Loucy (cell line): ENCODE data around the gene HUWE1.

Source experiments
- H2AFZ ChIP-seq: fragments of 200-600 bp; sonication (generic); 2 replicates; pipeline ENCODE4 v1.6.0; 2016; ENCODE audit warnings: antibody characterized with exemption, mild to moderate bottlenecking, low read length, moderate library complexity
- H3F3A ChIP-seq: fragments of 200-600 bp; 2 replicates; pipeline ENCODE4 v1.6.0; 2016; ENCODE audit warnings: antibody characterized with exemption, low read depth, mild to moderate bottlenecking
- H3K27me3 ChIP-seq: fragments of 200-600 bp; sonication (generic); 2 replicates; pipeline ENCODE4 v1.6.1; 2014; ENCODE audit warnings: low read length, mild to moderate bottlenecking; ENCODE audit not compliant: insufficient read depth, poor library complexity, severe bottlenecking
- H3K36me3 ChIP-seq: fragments of 200-600 bp; sonication (generic); 2 replicates; pipeline ENCODE4 v1.6.1; 2016; ENCODE audit warnings: low read length; ENCODE audit not compliant: insufficient read depth
- H3K4me1 ChIP-seq: fragments of 200-600 bp; sonication (generic); 2 replicates; pipeline ENCODE4 v1.5.1; 2014; ENCODE audit warnings: low read length, mild to moderate bottlenecking; ENCODE audit not compliant: insufficient read depth, poor library complexity, severe bottlenecking
- H3K4me2 ChIP-seq: fragments of 200-600 bp; sonication (generic); 2 replicates; pipeline ENCODE4 v1.6.0; 2014; ENCODE audit warnings: antibody characterized with exemption, low read length, low read depth, mild to moderate bottlenecking; ENCODE audit not compliant: poor library complexity, severe bottlenecking
- H3K4me3 ChIP-seq: fragments of 200-600 bp; sonication (generic); 2 replicates; pipeline ENCODE4 v1.5.1; 2014; ENCODE audit warnings: low read length, mild to moderate bottlenecking, mixed read lengths; ENCODE audit not compliant: poor library complexity, severe bottlenecking
- H3K79me2 ChIP-seq: fragments of 200-600 bp; sonication (generic); 2 replicates; pipeline ENCODE4 v1.6.1; 2014; ENCODE audit warnings: low read length; ENCODE audit not compliant: insufficient read depth
- H3K9ac ChIP-seq: fragments of 200-600 bp; sonication (generic); 2 replicates; pipeline ENCODE4 v1.6.0; 2014; ENCODE audit warnings: mild to moderate bottlenecking, low read depth, low read length, moderate library complexity; ENCODE audit not compliant: poor library complexity, severe bottlenecking
- H3K9me2 ChIP-seq: fragments of 200-600 bp; sonication (generic); replicated peaks from 2 replicates; pipeline ENCODE4 v1.6.1; 2016; ENCODE audit warnings: low read depth, low read length, mixed read lengths
- H3K9me3 ChIP-seq: fragments of 200-600 bp; sonication (generic); 2 replicates; pipeline ENCODE4 v1.6.1; 2014; ENCODE audit warnings: mild to moderate bottlenecking, antibody characterized with exemption, low read length, low read depth; ENCODE audit not compliant: insufficient read depth
- H4K20me1 ChIP-seq: fragments of 200-600 bp; sonication (generic); 2 replicates; pipeline ENCODE4 v1.6.0; 2014; ENCODE audit warnings: antibody characterized with exemption, low read length, mild to moderate bottlenecking; ENCODE audit not compliant: insufficient read depth, poor library complexity, severe bottlenecking
- EZH2phosphoT487 ChIP-seq: fragments of 200-600 bp; IDR thresholded peaks from 2 replicates; pipeline ENCODE4 v1.6.1; 2018; ENCODE audit warnings: antibody characterized with exemption, mild to moderate bottlenecking, moderate library complexity, borderline replicate concordance
- TF ChIP-seq, protein P1 (sequence below): fragments of 200-600 bp; sonication (generic); conservative IDR thresholded peaks from 2 replicates; pipeline ENCODE4 v1.5.1; 2014; ENCODE audit warnings: mild to moderate bottlenecking, antibody characterized with exemption, low read length

Gene HUWE1

DNA sequence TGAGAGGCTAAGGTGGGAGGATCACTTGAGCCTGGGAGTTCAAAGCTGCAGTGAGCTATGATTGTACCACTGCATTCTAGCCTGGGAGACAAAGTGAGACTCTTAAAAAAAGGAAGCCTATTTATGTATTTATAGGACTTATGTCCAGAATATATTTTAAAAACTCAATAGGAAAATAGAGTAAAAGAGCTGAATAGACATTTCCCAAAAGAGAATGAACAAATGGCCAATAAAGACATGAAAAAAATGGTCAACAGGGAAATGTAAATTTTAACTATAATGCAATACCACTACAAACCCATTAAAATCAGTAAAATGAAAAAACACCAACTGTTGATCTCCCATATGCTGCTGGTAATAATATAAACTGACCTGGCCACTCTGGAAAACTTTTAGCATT lies 115.0 kb downstream of the HUWE1 start:
- Histone ChIP-seq H3K9ac (no peak overlapping the region), H3K9me2 (no peaks in the 10 kb centered on the region), H3K4me1 (no peaks in the 10 kb centered on the region), H4K20me1 (no peaks in the 10 kb centered on the region), H3K27me3 (no peaks in the 10 kb centered on the region), H3F3A (no peaks in the 10 kb centered on the region), H3K36me3 (peaks cover 93% of the 10 kb centered on the region; the same call in 1 of the 2 replicates), H3K9me3 (no peaks in the 10 kb centered on the region), H3K4me2 (no peak overlapping the region), H2AFZ (no peak overlapping the region), H3K79me2 (no peaks in the 10 kb centered on the region), H3K4me3 (no peak overlapping the region)
- TF ChIP-seq, protein P1, sequence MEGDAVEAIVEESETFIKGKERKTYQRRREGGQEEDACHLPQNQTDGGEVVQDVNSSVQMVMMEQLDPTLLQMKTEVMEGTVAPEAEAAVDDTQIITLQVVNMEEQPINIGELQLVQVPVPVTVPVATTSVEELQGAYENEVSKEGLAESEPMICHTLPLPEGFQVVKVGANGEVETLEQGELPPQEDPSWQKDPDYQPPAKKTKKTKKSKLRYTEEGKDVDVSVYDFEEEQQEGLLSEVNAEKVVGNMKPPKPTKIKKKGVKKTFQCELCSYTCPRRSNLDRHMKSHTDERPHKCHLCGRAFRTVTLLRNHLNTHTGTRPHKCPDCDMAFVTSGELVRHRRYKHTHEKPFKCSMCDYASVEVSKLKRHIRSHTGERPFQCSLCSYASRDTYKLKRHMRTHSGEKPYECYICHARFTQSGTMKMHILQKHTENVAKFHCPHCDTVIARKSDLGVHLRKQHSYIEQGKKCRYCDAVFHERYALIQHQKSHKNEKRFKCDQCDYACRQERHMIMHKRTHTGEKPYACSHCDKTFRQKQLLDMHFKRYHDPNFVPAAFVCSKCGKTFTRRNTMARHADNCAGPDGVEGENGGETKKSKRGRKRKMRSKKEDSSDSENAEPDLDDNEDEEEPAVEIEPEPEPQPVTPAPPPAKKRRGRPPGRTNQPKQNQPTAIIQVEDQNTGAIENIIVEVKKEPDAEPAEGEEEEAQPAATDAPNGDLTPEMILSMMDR, result no peak
- TF ChIP-seq EZH2phosphoT487, result no peak

DNA sequence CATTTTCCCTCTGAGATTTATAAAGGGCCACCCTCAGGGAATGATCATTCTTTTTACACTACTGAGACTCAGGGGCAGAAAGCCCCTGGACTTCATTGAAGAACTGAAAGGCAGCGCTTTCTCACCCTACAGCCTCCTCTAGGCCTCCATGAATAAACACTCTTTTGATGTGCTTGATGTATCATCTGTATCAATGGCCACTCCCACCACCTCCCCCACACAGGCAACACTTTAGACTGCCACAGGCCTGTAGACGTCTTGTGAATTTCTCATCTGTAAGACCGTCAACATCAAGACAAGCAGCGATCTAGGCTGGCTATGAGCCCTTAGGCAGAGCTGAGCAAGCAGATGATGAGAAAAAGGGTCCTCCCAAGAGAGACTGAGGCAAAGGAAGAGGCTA lies 123.2 kb downstream of the HUWE1 start:
- H3F3A ChIP-seq, result no peaks in the 10 kb centered on the region
- H3K4me1 ChIP-seq, result no peaks in the 10 kb centered on the region
- H4K20me1 ChIP-seq, result no peaks in the 10 kb centered on the region
- no peak for TF ChIP-seq EZH2phosphoT487
- TF ChIP-seq, protein P1, result no peak
- no peaks in the 10 kb centered on the region for H3K9me2 ChIP-seq
- H3K36me3 ChIP-seq, result peaks cover 97% of the 10 kb centered on the region; the same call in 1 of the 2 replicates
- no peak overlapping the region for H3K4me3 ChIP-seq
- no peaks in the 10 kb centered on the region for H3K9me3 ChIP-seq
- no peaks in the 10 kb centered on the region for H3K79me2 ChIP-seq
- H3K4me2 ChIP-seq, result no peak overlapping the region
- H3K9ac ChIP-seq, result no peak overlapping the region
- H3K27me3 ChIP-seq, result no peaks in the 10 kb centered on the region
- no peak overlapping the region for H2AFZ ChIP-seq

DNA sequence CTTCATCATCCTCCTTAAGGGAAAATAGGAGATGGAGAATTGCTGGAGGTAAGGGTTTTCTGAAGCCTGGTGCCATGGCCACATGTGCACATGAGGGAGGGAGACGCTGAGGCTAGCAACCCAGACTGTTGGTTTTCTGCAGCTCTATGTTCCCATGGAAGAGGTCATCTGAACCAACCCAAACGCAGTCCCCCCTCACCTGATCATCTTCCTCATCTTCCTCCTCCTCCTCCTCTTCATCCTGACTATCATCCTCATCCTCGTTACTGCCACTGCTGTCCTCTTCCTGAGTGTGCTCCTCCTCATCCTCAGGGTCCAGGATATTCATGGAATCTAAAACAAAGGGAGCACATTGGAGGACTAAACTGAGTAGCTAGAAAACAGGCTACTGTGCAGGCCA lies 124.6 kb downstream of the HUWE1 start:
- no peak overlapping the region for H3K9ac ChIP-seq
- H2AFZ ChIP-seq, result no peak overlapping the region
- no peaks in the 10 kb centered on the region for H3K27me3 ChIP-seq
- TF ChIP-seq, protein P1, result no peak
- TF ChIP-seq EZH2phosphoT487, result no peak
- H3K4me1 ChIP-seq, result no peaks in the 10 kb centered on the region
- H4K20me1 ChIP-seq, result no peaks in the 10 kb centered on the region
- peaks cover 98% of the 10 kb centered on the region; the same call in 1 of the 2 replicates for H3K36me3 ChIP-seq
- H3K4me3 ChIP-seq, result no peak overlapping the region
- no peaks in the 10 kb centered on the region for H3K9me3 ChIP-seq
- no peak overlapping the region for H3K4me2 ChIP-seq
- H3F3A ChIP-seq, result no peaks in the 10 kb centered on the region
- H3K79me2 ChIP-seq, result no peaks in the 10 kb centered on the region
- no peaks in the 10 kb centered on the region for H3K9me2 ChIP-seq
